ENCODE measurements around the gene VIP. TPM values are rescaled to one million over a fixed set of nuclear protein-coding genes. Genes with fewer than 3 reads are reported as not detected.
A peak's percentile ranks its signal among the peaks of the same experiment; 100 is the strongest.
"Not testable (repeated sequence)": the region's sequence is repeated elsewhere in the genome, so short reads cannot be mapped to it uniquely, and the experiment has no call there.

VIP gene
- polyA plus RNA-seq (ENCODE audit: insufficient read length in 4 of 4): 1 to 10 TPM in 1 of 4 donors, under 1 TPM in 3; 0.66 to 1.2 (median 0.75) TPM

GRCh38 chr6:152750694-152751093, at the start of gene VIP:
Gene VIP (plus strand): TSS chr6:152750797. CDS start chr6:152752178, 1,381 bp downstream.
- peak in 3 of 4 donors; percentile 3 to 41 (median 12) for DNase-seq (ENCODE audit: low read depth in 4 of 4, low spot score in 3 of 4)

GRCh38 chr6:152701081-152701862, 49.3 kb upstream of the VIP start:
- DNase-seq (ENCODE audit: low read depth in 4 of 4, low spot score in 3 of 4): no peak

- DNase-seq (ENCODE audit: low read depth in 4 of 4, low spot score in 3 of 4): no peak
Measured at GRCh38 chr6:152701863-152702401, 48.7 kb upstream of the VIP start.

GRCh38 chr6:152703750-152704149, 46.8 kb upstream of the VIP start:
- DNase-seq (ENCODE audit: low read depth in 4 of 4, low spot score in 3 of 4): not testable (repeated sequence)

GRCh38 chr6:152705327-152705726, 45.3 kb upstream of the VIP start:
- DNase-seq (ENCODE audit: low read depth in 4 of 4, low spot score in 3 of 4): no peak

GRCh38 chr6:152716322-152716721, 34.3 kb upstream of the VIP start:
- no peak for DNase-seq (ENCODE audit: low read depth in 4 of 4, low spot score in 3 of 4)

- DNase-seq (ENCODE audit: low read depth in 4 of 4, low spot score in 3 of 4): no peak
Measured at GRCh38 chr6:152720974-152721373, 29.6 kb upstream of the VIP start.

GRCh38 chr6:152721956-152722355, 28.6 kb upstream of the VIP start:
- DNase-seq (ENCODE audit: low read depth in 4 of 4, low spot score in 3 of 4): no peak

- DNase-seq (ENCODE audit: low read depth in 4 of 4, low spot score in 3 of 4): no peak
Measured at GRCh38 chr6:152723398-152723797, 27.2 kb upstream of the VIP start.

GRCh38 chr6:152726313-152726712, 24.3 kb upstream of the VIP start:
- no peak for DNase-seq (ENCODE audit: low read depth in 4 of 4, low spot score in 3 of 4)

GRCh38 chr6:152727507-152727906, 23.1 kb upstream of the VIP start:
- DNase-seq (ENCODE audit: low read depth in 4 of 4, low spot score in 3 of 4): no peak

GRCh38 chr6:152734630-152735029, 16.0 kb upstream of the VIP start:
- DNase-seq (ENCODE audit: low read depth in 4 of 4, low spot score in 3 of 4): no peak

- DNase-seq (ENCODE audit: low read depth in 4 of 4, low spot score in 3 of 4): no peak
Measured at GRCh38 chr6:152736687-152737273, 13.8 kb upstream of the VIP start.

- no peak for DNase-seq (ENCODE audit: low read depth in 4 of 4, low spot score in 3 of 4)
Measured at GRCh38 chr6:152745509-152746171, 5.0 kb upstream of the VIP start.

- no peak for DNase-seq (ENCODE audit: low read depth in 4 of 4, low spot score in 3 of 4)
Measured at GRCh38 chr6:152746172-152746553, 4.4 kb upstream of the VIP start.

GRCh38 chr6:152748843-152749242, 1.8 kb upstream of the VIP start:
- DNase-seq (ENCODE audit: low read depth in 4 of 4, low spot score in 3 of 4): no peak

- DNase-seq (ENCODE audit: low read depth in 4 of 4, low spot score in 3 of 4): no peak
Measured at GRCh38 chr6:152749336-152749735, 1.3 kb upstream of the VIP start.

- DNase-seq (ENCODE audit: low read depth in 4 of 4, low spot score in 3 of 4): no peak
Measured at GRCh38 chr6:152765331-152765730, 14.7 kb downstream of the VIP start.

- DNase-seq (ENCODE audit: low read depth in 4 of 4, low spot score in 3 of 4): no peak
Measured at GRCh38 chr6:152769159-152769558, 18.6 kb downstream of the VIP start.

- DNase-seq (ENCODE audit: low read depth in 4 of 4, low spot score in 3 of 4): no peak
Measured at GRCh38 chr6:152769993-152770392, 19.4 kb downstream of the VIP start.

- no peak for DNase-seq (ENCODE audit: low read depth in 4 of 4, low spot score in 3 of 4)
Measured at GRCh38 chr6:152771061-152771687, 20.6 kb downstream of the VIP start.

Measured in right renal pelvis (tissue), 4 donors.